WTC11 (cell line): ENCODE measurements around the gene ARHGAP15. TPM values are rescaled to one million over a fixed set of nuclear protein-coding genes. Genes with fewer than 3 reads are reported as not detected.

Experiments used
- ATAC-seq: fragments of 200-7000 bp; cut with Tn5 transposase; 2 replicates; pipeline ENCODE4 v1.10.0; 2021; ENCODE audit warnings: mild to moderate bottlenecking, moderate library complexity
- CTCF ChIA-PET: fragments of 300-600 bp; sonication (Branson Sonifier 250); formaldehyde crosslinking; loops from one replicate; lab custom pipeline; 2021; ENCODE audit warnings: antibody characterized with exemption; lab: Charles Lee
- POLR2A ChIA-PET: fragments of 350-600 bp; sonication (Branson Sonifier 250); formaldehyde crosslinking; loops from one replicate; lab custom pipeline; 2021; ENCODE audit warnings: antibody characterized with exemption; lab: Charles Lee
- DNase-seq: peaks from one replicate; pipeline ENCODE4 v3.0.0; 2021; ENCODE audit warnings: low spot score
- H3K27ac Mint-ChIP-seq: 2 replicates; pipeline ENCODE4 v1.8.0; 2021; ENCODE audit warnings: mixed read lengths
- H3K27me3 Mint-ChIP-seq: 2 replicates; pipeline ENCODE4 v1.8.0; 2021; ENCODE audit warnings: low read depth, mild to moderate bottlenecking, moderate library complexity, mixed read lengths
- H3K36me3 Mint-ChIP-seq: 2 replicates; pipeline ENCODE4 v1.8.0; 2021; ENCODE audit warnings: mixed read lengths
- H3K4me1 Mint-ChIP-seq: 2 replicates; pipeline ENCODE4 v1.8.0; 2022; ENCODE audit warnings: mixed read lengths
- H3K4me3 Mint-ChIP-seq: 2 replicates; pipeline ENCODE4 v1.8.0; 2021; ENCODE audit warnings: mild to moderate bottlenecking, moderate library complexity, mixed read lengths
- H3K9me3 Mint-ChIP-seq: 2 replicates; pipeline ENCODE4 v1.8.0; 2021; ENCODE audit warnings: mixed read lengths
- ATF1 ChIP-seq: sonication (generic); formaldehyde crosslinking; IDR thresholded peaks from 2 replicates; pipeline ENCODE4 v1.8.1; 2023; ENCODE audit warnings: mild to moderate bottlenecking, moderate library complexity, missing genetic modification reagents
- CDX4 ChIP-seq: fragments of 250-450 bp; sonication (Bioruptor Pico); IDR thresholded peaks from 2 replicates; pipeline ENCODE4 v1.9.0; 2021; ENCODE audit warnings: moderate library complexity, mild to moderate bottlenecking, inconsistent platforms, borderline replicate concordance
- FOXP1 ChIP-seq: sonication (generic); formaldehyde crosslinking; IDR thresholded peaks from 2 replicates; pipeline ENCODE4 v1.8.0; 2022; ENCODE audit warnings: missing genetic modification reagents, mild to moderate bottlenecking, moderate library complexity, borderline replicate concordance
- GRHL2 ChIP-seq: fragments of 250-450 bp; sonication (Bioruptor Pico); IDR thresholded peaks from 2 replicates; pipeline ENCODE4 v1.8.0; 2022; ENCODE audit warnings: mild to moderate bottlenecking, moderate library complexity; ENCODE audit not compliant: insufficient replicate concordance, severe bottlenecking
- HMGXB4 ChIP-seq: sonication (generic); formaldehyde crosslinking; IDR thresholded peaks from 2 replicates; pipeline ENCODE4 v1.8.1; 2023; ENCODE audit warnings: mild to moderate bottlenecking, moderate library complexity, missing genetic modification reagents
- IRF1 ChIP-seq: sonication (generic); formaldehyde crosslinking; IDR thresholded peaks from 2 replicates; pipeline ENCODE4 v1.8.0; 2023; ENCODE audit warnings: missing genetic modification reagents
- JUN ChIP-seq: sonication (generic); formaldehyde crosslinking; IDR thresholded peaks from 2 replicates; pipeline ENCODE4 v1.8.0; 2023; ENCODE audit warnings: mild to moderate bottlenecking, missing genetic modification reagents
- NFATC4 ChIP-seq: fragments of 250-450 bp; sonication (Bioruptor Pico); IDR thresholded peaks from 2 replicates; pipeline ENCODE4 v1.9.0; 2021; ENCODE audit warnings: mild to moderate bottlenecking
- NR2C2 ChIP-seq: sonication (generic); formaldehyde crosslinking; IDR thresholded peaks from 2 replicates; pipeline ENCODE4 v1.8.0; 2022; ENCODE audit warnings: mild to moderate bottlenecking, missing genetic modification reagents
- OVOL2 ChIP-seq: fragments of 250-450 bp; sonication (Bioruptor Pico); IDR thresholded peaks from 2 replicates; pipeline ENCODE4 v1.9.0; 2021; ENCODE audit warnings: mild to moderate bottlenecking, borderline replicate concordance
- PREB ChIP-seq: sonication (generic); formaldehyde crosslinking; IDR thresholded peaks from 2 replicates; pipeline ENCODE4 v1.8.1; 2022; ENCODE audit warnings: mild to moderate bottlenecking, missing genetic modification reagents, moderate library complexity, borderline replicate concordance
- PRRX2 ChIP-seq: fragments of 250-450 bp; sonication (Bioruptor Pico); IDR thresholded peaks from 2 replicates; pipeline ENCODE4 v1.8.0; 2021; ENCODE audit warnings: mild to moderate bottlenecking
- RORB ChIP-seq: fragments of 250-450 bp; sonication (Bioruptor Pico); IDR thresholded peaks from 2 replicates; pipeline ENCODE4 v1.9.0; 2021; ENCODE audit warnings: mild to moderate bottlenecking
- TCF7 ChIP-seq: sonication (generic); formaldehyde crosslinking; IDR thresholded peaks from 2 replicates; pipeline ENCODE4 v1.8.0; 2022; ENCODE audit warnings: mild to moderate bottlenecking, low read depth, missing genetic modification reagents, moderate library complexity
- TEAD4 ChIP-seq: sonication (generic); formaldehyde crosslinking; IDR thresholded peaks from 2 replicates; pipeline ENCODE4 v1.8.0; 2022; ENCODE audit warnings: mild to moderate bottlenecking, missing genetic modification reagents
- USF1 ChIP-seq: sonication (generic); formaldehyde crosslinking; IDR thresholded peaks from 2 replicates; pipeline ENCODE4 v1.8.0; 2022; ENCODE audit warnings: mild to moderate bottlenecking, missing genetic modification reagents
- USF2 ChIP-seq: sonication (generic); formaldehyde crosslinking; IDR thresholded peaks from 2 replicates; pipeline ENCODE4 v1.8.1; 2023; ENCODE audit warnings: mild to moderate bottlenecking, missing genetic modification reagents, moderate library complexity
- ZBTB21 ChIP-seq: sonication (generic); formaldehyde crosslinking; IDR thresholded peaks from 2 replicates; pipeline ENCODE4 v1.8.1; 2023; ENCODE audit warnings: mild to moderate bottlenecking, missing genetic modification reagents, borderline replicate concordance
- ZNF121 ChIP-seq: sonication (generic); formaldehyde crosslinking; IDR thresholded peaks from 2 replicates; pipeline ENCODE4 v1.8.0; 2023; ENCODE audit warnings: missing genetic modification reagents
- ZNF317 ChIP-seq: sonication (generic); formaldehyde crosslinking; IDR thresholded peaks from 2 replicates; pipeline ENCODE4 v1.8.1; 2023; ENCODE audit warnings: low read depth, mild to moderate bottlenecking, moderate library complexity, missing genetic modification reagents, borderline replicate concordance
- total RNA-seq: library from RNA; stranded (reverse); gene quantifications from 3 replicates; pipeline ENCODE4 v1.2.3, GENCODE V29; 2021

The ARHGAP15 gene
- total RNA-seq, 1 experiment from 2014 or later = 0.28 TPM

GRCh38 chr2:143455317-143455716 lies 326.1 kb downstream of the ARHGAP15 start:
- DNase-seq = no peak
- ChIA-PET POLR2A (no interaction called here), CTCF (no interaction called here)
- ATAC-seq = no peak
- TF ChIP-seq NR2C2 (CRISPR knock-in tag) (no peak), CDX4 (CRISPR knock-in tag) (no peak), USF2 (CRISPR knock-in tag) (no peak), ZNF317 (CRISPR knock-in tag) (no peak)
- Mint-ChIP-seq H3K36me3 (no peaks in the 10 kb centered on the region), H3K4me1 (no peaks in the 10 kb centered on the region), H3K9me3 (no peaks in the 10 kb centered on the region), H3K27ac (no peak overlapping the region), H3K27me3 (no peaks in the 10 kb centered on the region), H3K4me3 (no peak overlapping the region)

- ATAC-seq = no peak
- TF ChIP-seq RORB (CRISPR knock-in tag) (no peak), NFATC4 (no peak), JUN (CRISPR knock-in tag) (no peak), OVOL2 (CRISPR knock-in tag) (no peak), PREB (CRISPR knock-in tag) (no peak), ZNF121 (CRISPR knock-in tag) (no peak), TEAD4 (CRISPR knock-in tag) (no peak), CDX4 (CRISPR knock-in tag) (no peak), GRHL2 (CRISPR knock-in tag) (no peak), HMGXB4 (no peak), FOXP1 (CRISPR knock-in tag) (no peak), IRF1 (no peak), TCF7 (CRISPR knock-in tag) (no peak), ATF1 (no peak), USF1 (CRISPR knock-in tag) (no peak), PRRX2 (CRISPR knock-in tag) (no peak), ZBTB21 (CRISPR knock-in tag) (no peak)
- Mint-ChIP-seq H3K4me3 (no peak overlapping the region), H3K27me3 (no peaks in the 10 kb centered on the region), H3K9me3 (no peaks in the 10 kb centered on the region), H3K27ac (no peak overlapping the region), H3K36me3 (no peaks in the 10 kb centered on the region), H3K4me1 (no peaks in the 10 kb centered on the region)
- DNase-seq = no peak
- CTCF ChIA-PET = no interaction called here
- POLR2A ChIA-PET = no interaction called here
Measured at GRCh38 chr2:143458258-143459190, 329.3 kb downstream of the ARHGAP15 start.
